Small intestine (tissue), 7 donors: ENCODE data around the gene SH3BGRL. TPM values are rescaled to one million over a fixed set of nuclear protein-coding genes. Genes with fewer than 3 reads are reported as not detected.
"Not testable (repeated sequence)": the region's sequence is repeated elsewhere in the genome, so short reads cannot be mapped to it uniquely, and the experiment has no call there.

Source experiments
- DNase-seq, 2 donors: peaks; one replicate each; pipeline versions ENCODE4 v3.0.0 to v3.0.0-alpha.2; 2013
- FAIRE-seq: peaks from 2 replicates; lab custom pipeline; 2012; peaks lifted over from hg19 to GRCh38; lab: Jason Lieb, UNC
- H3K27ac ChIP-seq, 3 donors: one replicate each; pipeline ENCODE4 v1.5.1; 2013; ENCODE audit warnings: low read length in 2 of 3, mild to moderate bottlenecking in 2 of 3, control low read depth in 1 of 3, inconsistent platforms in 1 of 3, low read depth in 1 of 3, moderate library complexity in 1 of 3
- H3K27me3 ChIP-seq, 3 donors: one replicate each; pipeline ENCODE4 v1.6.1; 2013; ENCODE audit warnings: low read length in 3 of 3, inconsistent platforms in 1 of 3; ENCODE audit not compliant: control insufficient read depth in 3 of 3, insufficient read depth in 3 of 3
- H3K36me3 ChIP-seq, 3 donors: one replicate each; pipeline ENCODE4 v1.6.1; 2013; ENCODE audit warnings: low read length in 3 of 3, inconsistent platforms in 1 of 3, low read depth in 1 of 3, mild to moderate bottlenecking in 1 of 3, moderate library complexity in 1 of 3; ENCODE audit not compliant: control insufficient read depth in 3 of 3, insufficient read depth in 2 of 3
- H3K4me1 ChIP-seq, 3 donors: one replicate each; pipeline ENCODE4 v1.6.1; 2013; ENCODE audit warnings: low read length in 2 of 3, inconsistent platforms in 1 of 3, low read depth in 1 of 3, mild to moderate bottlenecking in 1 of 3, moderate library complexity in 1 of 3; ENCODE audit not compliant: control insufficient read depth in 3 of 3, insufficient read depth in 2 of 3
- H3K4me3 ChIP-seq, 3 donors: one replicate each; pipeline ENCODE4 v1.5.1; 2013; ENCODE audit warnings: low read length in 3 of 3, control low read depth in 1 of 3, inconsistent platforms in 1 of 3, low read depth in 1 of 3, mild to moderate bottlenecking in 1 of 3, moderate library complexity in 1 of 3
- H3K9me3 ChIP-seq, 2 donors: one replicate each; pipeline ENCODE4 v1.6.1; 2013; ENCODE audit warnings: low read depth in 1 of 2, low read length in 1 of 2; ENCODE audit not compliant: control insufficient read depth in 2 of 2, insufficient read depth in 1 of 2
- WGBS, 3 donors: extraction: QIAGEN DNeasy Blood & Tissue Kit; methylation state at CpG; one replicate each; pipeline ENCODE4 v1.1.7; 2013; 5-methylcytosine and 5-hydroxymethylcytosine counted together
- polyA plus RNA-seq, 4 donors: library from polyadenylated mRNA; stranded (reverse) in 3 of 4; unstranded in 1 of 4; fragments of 200-250 nt in 3 of 4; fragments of 120-200 nt in 1 of 4; gene quantifications; one replicate each; pipeline versions ENCODE4 v1.2.1 to v1.2.3, GENCODE V29; 2013
- donor health status: healthy with polysubstance abuse.
- donor health status: control.
- donor health status: control.
- donor health status: Bipolar disorder and iron deficiency.
- donor health status: healthy.

The SH3BGRL gene
- polyA plus RNA-seq, 4 donors: 65.0 to 108 (median 70.2) TPM

GRCh38 chrX:81345296-81345695, 143.4 kb downstream of the SH3BGRL start:
- not testable (repeated sequence) for DNase-seq, H3K36me3 ChIP-seq, H3K4me3 ChIP-seq, FAIRE-seq, H3K27me3 ChIP-seq, H3K9me3 ChIP-seq, H3K27ac ChIP-seq, H3K4me1 ChIP-seq
- 87 to 97% (median 91%) methylated on average over 13 to 14 of the region's 14 CpGs for WGBS, 3 donors

Other genes with a start within 250 kb of the SH3BGRL start
- 10 to 100 TPM; 10.8 to 32.0 (median 17.7) TPM for gene HMGN5, start 189 bp upstream of the SH3BGRL start, polyA plus RNA-seq